Smooth muscle cell (in vitro differentiated cells): ENCODE measurements around the gene PKP1. TPM values are rescaled to one million over a fixed set of nuclear protein-coding genes. Genes with fewer than 3 reads are reported as not detected.

Source experiments
- DNase-seq: peaks from one replicate; lab custom pipeline; 2025; ENCODE audit not compliant: unreplicated experiment; lab: John Stamatoyannopoulos, UW
- H2AFZ ChIP-seq: fragments of 200-600 bp; sonication (generic); 2 replicates; pipeline ENCODE4 v1.6.0; 2016; ENCODE audit warnings: antibody characterized with exemption, low read depth, mild to moderate bottlenecking
- H3F3A ChIP-seq: fragments of 200-600 bp; sonication (generic); 2 replicates; pipeline ENCODE4 v1.6.0; 2017; ENCODE audit warnings: antibody characterized with exemption, low read depth
- H3K27ac ChIP-seq: fragments of 200-600 bp; sonication (generic); 2 replicates; pipeline ENCODE4 v1.5.1; 2016; ENCODE audit warnings: low read depth, mild to moderate bottlenecking
- H3K27me3 ChIP-seq: fragments of 200-600 bp; sonication (generic); 2 replicates; pipeline ENCODE4 v1.6.1; 2016; ENCODE audit warnings: low read depth, mild to moderate bottlenecking
- H3K36me3 ChIP-seq: fragments of 200-600 bp; sonication (generic); 2 replicates; pipeline ENCODE4 v1.5.1; 2016; ENCODE audit warnings: low read depth
- H3K4me1 ChIP-seq: fragments of 200-600 bp; sonication (generic); 2 replicates; pipeline ENCODE4 v1.5.1; 2016; ENCODE audit warnings: low read depth
- H3K4me2 ChIP-seq: fragments of 200-600 bp; sonication (generic); 2 replicates; pipeline ENCODE4 v1.6.0; 2016; ENCODE audit warnings: mild to moderate bottlenecking
- H3K4me3 ChIP-seq: fragments of 200-600 bp; sonication (generic); 2 replicates; pipeline ENCODE4 v1.5.1; 2016; ENCODE audit warnings: mild to moderate bottlenecking
- H3K79me2 ChIP-seq: fragments of 200-600 bp; sonication (generic); 2 replicates; pipeline ENCODE4 v1.6.0; 2016; ENCODE audit warnings: low read depth, mild to moderate bottlenecking
- H3K9ac ChIP-seq: fragments of 200-600 bp; sonication (generic); 2 replicates; pipeline ENCODE4 v1.6.0; 2016; ENCODE audit warnings: low read depth
- H3K9me3 ChIP-seq: fragments of 200-600 bp; sonication (generic); replicated peaks from 2 replicates; pipeline ENCODE4 v1.5.1; 2016; ENCODE audit warnings: low read depth
- H4K20me1 ChIP-seq: fragments of 200-600 bp; sonication (generic); 2 replicates; pipeline ENCODE4 v1.6.0; 2016; ENCODE audit warnings: low read depth
- CTCF ChIP-seq: fragments of 200-600 bp; sonication (generic); IDR thresholded peaks from 2 replicates; pipeline ENCODE4 v1.5.1; 2017; ENCODE audit warnings: borderline replicate concordance, mild to moderate bottlenecking, antibody characterized with exemption; ENCODE audit not compliant: insufficient read depth, poor library complexity, severe bottlenecking
- WGBS: methylation state at CpG from one replicate; pipeline ENCODE4 v1.1.7; 2016; ENCODE audit warnings: low lambda C conversion rate; 5-methylcytosine and 5-hydroxymethylcytosine counted together
- polyA plus RNA-seq: library from polyadenylated mRNA; unstranded; fragments of >200 nt; fragmentation: Nextera tagmentation; extraction: Ambion mirVana; gene quantifications from 2 replicates; pipeline ENCODE4 v1.2.1, GENCODE V29; 2016
- total RNA-seq: library from RNA; depleted of rRNA; stranded (reverse); fragments of >200 nt; gene quantifications from 2 replicates; pipeline ENCODE4 v1.2.3, GENCODE V29; 2014

Gene PKP1
- total and polyA plus RNA-seq, 2 experiments from 2014 or later: 26.9 to 52.5 TPM

- Histone ChIP-seq H3K27ac (no peak overlapping the region), H3K79me2 (no peaks in the 10 kb centered on the region), H4K20me1 (no peaks in the 10 kb centered on the region), H3F3A (no peaks in the 10 kb centered on the region), H3K36me3 (no peaks in the 10 kb centered on the region), H3K4me3 (no peak overlapping the region), H3K9ac (no peak overlapping the region), H2AFZ (no peak overlapping the region), H3K4me1 (no peaks in the 10 kb centered on the region), H3K4me2 (no peak overlapping the region), H3K9me3 (no peaks in the 10 kb centered on the region), H3K27me3 (no peaks in the 10 kb centered on the region)
- 85% methylated on average over 11 of the region's 11 CpGs for WGBS
- no peak for TF ChIP-seq CTCF
- DNase-seq: no peak
Observed at GRCh38 chr1:201334325-201335173, 51.2 kb downstream of the PKP1 start.

- no peaks in the 10 kb centered on the region for H3K27me3 ChIP-seq
- WGBS: 52% methylated on average over 10 of the region's 10 CpGs
- no peaks in the 10 kb centered on the region for H3K36me3 ChIP-seq
- H2AFZ ChIP-seq: no peak overlapping the region
- H4K20me1 ChIP-seq: no peaks in the 10 kb centered on the region
- no peaks in the 10 kb centered on the region for H3K9me3 ChIP-seq
- H3K4me3 ChIP-seq: no peak overlapping the region
- no peak for TF ChIP-seq CTCF
- no peak overlapping the region for H3K4me2 ChIP-seq
- H3K27ac ChIP-seq: peak overlapping the region; percentile 0
- H3K4me1 ChIP-seq: no peaks in the 10 kb centered on the region
- H3K79me2 ChIP-seq: no peaks in the 10 kb centered on the region
- DNase-seq: no peak
- H3F3A ChIP-seq: no peaks in the 10 kb centered on the region
- H3K9ac ChIP-seq: no peak overlapping the region
Observed at GRCh38 chr1:201335174-201335870, 52.0 kb downstream of the PKP1 start.

- WGBS: 85% methylated on average over 3 of the region's 3 CpGs
- Histone ChIP-seq H4K20me1 (no peaks in the 10 kb centered on the region), H3K4me2 (no peak overlapping the region), H3K4me3 (no peak overlapping the region), H2AFZ (no peak overlapping the region), H3K27ac (peak overlapping the region; percentile 0), H3F3A (no peaks in the 10 kb centered on the region), H3K9ac (no peak overlapping the region), H3K27me3 (no peaks in the 10 kb centered on the region), H3K79me2 (no peaks in the 10 kb centered on the region), H3K4me1 (no peaks in the 10 kb centered on the region), H3K36me3 (no peaks in the 10 kb centered on the region), H3K9me3 (no peaks in the 10 kb centered on the region)
- no peak for TF ChIP-seq CTCF
- no peak for DNase-seq
Observed at GRCh38 chr1:201335901-201336300, 52.6 kb downstream of the PKP1 start.
